NCI-H1105 (cell line): ENCODE data around the gene NFE2L3.
"Not testable (repeated sequence)": the region's sequence is repeated elsewhere in the genome, so short reads cannot be mapped to it uniquely, and the experiment has no call there.

ENCODE experiments used
- DNase-seq: peaks from one replicate; lab custom pipeline; 2025; lab: John Stamatoyannopoulos, UW

The NFE2L3 gene

GRCh38 chr7:26151953-26152781 lies at the start of gene NFE2L3:
Gene NFE2L3, plus strand, starts transcription at chr7:26152198. Its CDS starts 301 bp downstream, at chr7:26152499.
- DNase-seq = peak; percentile 80

GRCh38 chr7:26103596-26103995 lies 48.4 kb upstream of the NFE2L3 start:
- no peak for DNase-seq

GRCh38 chr7:26105236-26105635 lies 46.8 kb upstream of the NFE2L3 start:
- no peak for DNase-seq

GRCh38 chr7:26105931-26106330 lies 46.1 kb upstream of the NFE2L3 start:
- no peak for DNase-seq

- DNase-seq = no peak
These were observed 39.7 kb upstream of the NFE2L3 start for GRCh38 chr7:26112203-26112740.

GRCh38 chr7:26115650-26116049 lies 36.3 kb upstream of the NFE2L3 start:
- DNase-seq = no peak

GRCh38 chr7:26117142-26117807 lies 34.7 kb upstream of the NFE2L3 start:
- no peak for DNase-seq

GRCh38 chr7:26117970-26118369 lies 34.0 kb upstream of the NFE2L3 start:
- no peak for DNase-seq

- DNase-seq = no peak
These were observed 29.3 kb upstream of the NFE2L3 start for GRCh38 chr7:26122745-26123144.

- not testable (repeated sequence) for DNase-seq
These were observed 27.2 kb upstream of the NFE2L3 start for GRCh38 chr7:26124775-26125174.

- no peak for DNase-seq
These were observed 24.6 kb upstream of the NFE2L3 start for GRCh38 chr7:26127411-26127810.

- no peak for DNase-seq
These were observed 20.9 kb upstream of the NFE2L3 start for GRCh38 chr7:26131056-26131589.

GRCh38 chr7:26135076-26135475 lies 16.9 kb upstream of the NFE2L3 start:
- DNase-seq = no peak

- DNase-seq = no peak
These were observed 16.4 kb upstream of the NFE2L3 start for GRCh38 chr7:26135551-26135950.

- DNase-seq = no peak
These were observed 15.2 kb upstream of the NFE2L3 start for GRCh38 chr7:26136831-26137230.

- DNase-seq = no peak
These were observed 11.6 kb upstream of the NFE2L3 start for GRCh38 chr7:26140380-26140779.

- no peak for DNase-seq
These were observed 10.9 kb upstream of the NFE2L3 start for GRCh38 chr7:26141077-26141476.

GRCh38 chr7:26143298-26144048 lies 8.5 kb upstream of the NFE2L3 start:
- no peak for DNase-seq

- DNase-seq = no peak
These were observed 7.6 kb upstream of the NFE2L3 start for GRCh38 chr7:26144184-26145080.

- no peak for DNase-seq
These were observed 6.8 kb upstream of the NFE2L3 start for GRCh38 chr7:26145238-26145637.

GRCh38 chr7:26147030-26147429 lies 5.0 kb upstream of the NFE2L3 start:
- DNase-seq = no peak
